ENCODE results near the gene IL15RA. TPM values are rescaled to one million over a fixed set of nuclear protein-coding genes. Genes with fewer than 3 reads are reported as not detected.
"Not testable (repeated sequence)": the region's sequence is repeated elsewhere in the genome, so short reads cannot be mapped to it uniquely, and the experiment has no call there.

Gene IL15RA
- total RNA-seq, 1 experiment from 2014 or later, result 28.6 TPM

DNA sequence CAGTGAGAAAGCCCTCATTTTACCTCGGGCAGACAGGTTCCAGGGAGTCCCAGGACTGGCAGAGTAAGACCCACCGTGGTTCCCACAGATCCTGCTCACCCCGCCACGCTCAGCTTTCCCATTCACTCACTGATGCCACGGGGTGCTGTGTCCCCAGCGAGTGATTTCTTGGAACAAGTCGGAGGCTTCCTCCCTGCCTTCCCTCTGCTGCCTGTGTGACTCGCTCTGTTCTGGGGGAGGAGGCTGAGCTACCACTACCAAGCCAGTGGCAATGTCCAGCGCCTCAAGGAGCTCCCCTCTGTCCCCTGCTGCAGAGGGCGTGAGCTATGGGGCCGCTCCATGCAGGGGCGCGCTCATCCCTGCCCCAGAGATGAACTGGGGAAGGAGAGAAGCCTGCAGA, 12.6 kb downstream of the IL15RA start:
- TF ChIP-seq CTCF (IDR thresholded peaks at IDR 0.05; ENCODE audit: unreplicated experiment), result no peak
- BruUV-seq (replicated peaks), result no TSS peak
- H3K4me3 Mint-ChIP-seq (ENCODE audit: low read depth, unreplicated experiment), result no peak overlapping the region
- no peaks in the 10 kb centered on the region for H3K27me3 Mint-ChIP-seq (ENCODE audit: unreplicated experiment)
- CTCF ChIA-PET, result no interaction called here
- H3K9me3 Mint-ChIP-seq (ENCODE audit: low read depth, unreplicated experiment), result no peaks in the 10 kb centered on the region
- peaks cover 35% of the 10 kb centered on the region for H3K36me3 Mint-ChIP-seq (ENCODE audit: insufficient read depth, unreplicated experiment)
- no peak for DNase-seq
- intact Hi-C loops (cut with micrococcal nuclease; ENCODE audit: unreplicated experiment), result no loop called here
- peaks cover 35% of the 10 kb centered on the region for H3K4me1 Mint-ChIP-seq (ENCODE audit: low read depth, unreplicated experiment)
- no peak overlapping the region for H3K27ac Mint-ChIP-seq (ENCODE audit: unreplicated experiment)

DNA sequence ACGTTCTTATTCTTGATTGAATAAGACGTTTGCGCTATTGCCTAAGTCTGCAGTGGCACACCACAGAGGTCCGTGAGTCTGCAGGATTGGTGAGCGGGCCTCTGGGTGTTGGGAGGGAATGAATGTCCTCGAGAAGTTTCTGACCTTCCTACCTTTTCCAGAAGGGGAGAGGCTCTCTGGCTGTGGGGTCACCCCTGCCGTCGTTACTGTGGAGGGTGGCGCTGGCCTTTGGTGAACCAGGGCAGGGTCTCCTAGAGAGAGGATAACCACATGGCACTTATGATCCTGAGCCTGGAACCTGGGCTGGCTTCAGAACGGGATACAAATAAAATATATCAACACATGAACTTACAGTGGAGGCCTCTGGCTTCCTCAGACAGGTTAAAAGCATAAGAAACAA, 13.8 kb downstream of the IL15RA start:
- peaks cover 32% of the 10 kb centered on the region for H3K36me3 Mint-ChIP-seq (ENCODE audit: insufficient read depth, unreplicated experiment)
- CTCF ChIA-PET, result no interaction called here
- H3K4me1 Mint-ChIP-seq (ENCODE audit: low read depth, unreplicated experiment), result peaks cover 38% of the 10 kb centered on the region
- no peaks in the 10 kb centered on the region for H3K27me3 Mint-ChIP-seq (ENCODE audit: unreplicated experiment)
- TF ChIP-seq CTCF (IDR thresholded peaks at IDR 0.05; ENCODE audit: unreplicated experiment), result no peak
- no peaks in the 10 kb centered on the region for H3K9me3 Mint-ChIP-seq (ENCODE audit: low read depth, unreplicated experiment)
- intact Hi-C loops (cut with micrococcal nuclease; ENCODE audit: unreplicated experiment), result no loop called here
- BruUV-seq (replicated peaks), result no TSS peak
- H3K27ac Mint-ChIP-seq (ENCODE audit: unreplicated experiment), result no peak overlapping the region
- H3K4me3 Mint-ChIP-seq (ENCODE audit: low read depth, unreplicated experiment), result no peak overlapping the region
- DNase-seq, result no peak

DNA sequence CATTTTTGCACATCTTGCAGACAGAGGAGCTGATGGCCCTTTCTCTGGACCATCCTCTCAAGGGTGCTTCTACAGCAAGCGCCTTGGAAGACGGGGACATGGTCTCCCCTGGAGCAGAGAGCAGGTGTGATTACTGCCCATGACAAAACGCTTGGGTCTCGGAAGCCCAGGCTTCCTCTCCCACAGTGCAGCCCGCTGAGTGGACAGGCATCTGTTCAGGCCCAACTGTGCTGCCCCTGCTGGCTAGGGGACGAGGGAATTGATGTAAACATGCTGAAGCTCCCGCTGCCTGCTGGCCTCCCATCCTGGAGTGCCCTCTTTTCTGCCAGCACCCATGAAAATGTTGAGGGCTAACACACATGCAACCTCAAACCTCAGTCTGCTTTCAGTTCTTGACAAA, 14.3 kb downstream of the IL15RA start:
- no peak overlapping the region for H3K4me3 Mint-ChIP-seq (ENCODE audit: low read depth, unreplicated experiment)
- no peaks in the 10 kb centered on the region for H3K27me3 Mint-ChIP-seq (ENCODE audit: unreplicated experiment)
- H3K4me1 Mint-ChIP-seq (ENCODE audit: low read depth, unreplicated experiment), result peaks cover 35% of the 10 kb centered on the region
- TF ChIP-seq CTCF (IDR thresholded peaks at IDR 0.05; ENCODE audit: unreplicated experiment), result no peak
- H3K36me3 Mint-ChIP-seq (ENCODE audit: insufficient read depth, unreplicated experiment), result peaks cover 30% of the 10 kb centered on the region
- BruUV-seq (replicated peaks), result no TSS peak
- intact Hi-C loops (cut with micrococcal nuclease; ENCODE audit: unreplicated experiment), result no loop called here
- CTCF ChIA-PET, result no interaction called here
- no peaks in the 10 kb centered on the region for H3K9me3 Mint-ChIP-seq (ENCODE audit: low read depth, unreplicated experiment)
- DNase-seq, result no peak
- H3K27ac Mint-ChIP-seq (ENCODE audit: unreplicated experiment), result no peak overlapping the region

- BruUV-seq (replicated peaks); H3K9me3 Mint-ChIP-seq (ENCODE audit: low read depth, unreplicated experiment); H3K27me3 Mint-ChIP-seq (ENCODE audit: unreplicated experiment); DNase-seq; H3K27ac Mint-ChIP-seq (ENCODE audit: unreplicated experiment); intact Hi-C loops (cut with micrococcal nuclease; ENCODE audit: unreplicated experiment); H3K4me3 Mint-ChIP-seq (ENCODE audit: low read depth, unreplicated experiment); CTCF ChIA-PET: not testable (repeated sequence)
- Mint-ChIP-seq H3K36me3 (ENCODE audit: insufficient read depth, unreplicated experiment) (peaks cover 27% of the 10 kb centered on the region), H3K4me1 (ENCODE audit: low read depth, unreplicated experiment) (peaks cover 32% of the 10 kb centered on the region)
Observed at GRCh38 chr10:5962358-5962940, 14.9 kb downstream of the IL15RA start.

GRCh38 chr10:5961405-5962100, 15.8 kb downstream of the IL15RA start:
- no peaks in the 10 kb centered on the region for H3K9me3 Mint-ChIP-seq (ENCODE audit: low read depth, unreplicated experiment)
- H3K27me3 Mint-ChIP-seq (ENCODE audit: unreplicated experiment), result no peaks in the 10 kb centered on the region
- no peak for TF ChIP-seq CTCF (IDR thresholded peaks at IDR 0.05; ENCODE audit: unreplicated experiment)
- CTCF ChIA-PET, result interaction anchor here (1.1 kb wide), 1 partner anchor 14 kb away, joined by 3 read pairs; no protein-coding TSS in a partner anchor
- BruUV-seq (replicated peaks), result no TSS peak
- intact Hi-C loops (cut with micrococcal nuclease; ENCODE audit: unreplicated experiment), result no loop called here
- DNase-seq, result no peak
- no peak overlapping the region for H3K4me3 Mint-ChIP-seq (ENCODE audit: low read depth, unreplicated experiment)
- peaks cover 28% of the 10 kb centered on the region for H3K4me1 Mint-ChIP-seq (ENCODE audit: low read depth, unreplicated experiment)
- no peak overlapping the region for H3K27ac Mint-ChIP-seq (ENCODE audit: unreplicated experiment)
- H3K36me3 Mint-ChIP-seq (ENCODE audit: insufficient read depth, unreplicated experiment), result peaks cover 24% of the 10 kb centered on the region

- DNase-seq; H3K27ac Mint-ChIP-seq (ENCODE audit: unreplicated experiment); intact Hi-C loops (cut with micrococcal nuclease; ENCODE audit: unreplicated experiment); H3K4me3 Mint-ChIP-seq (ENCODE audit: low read depth, unreplicated experiment); H3K9me3 Mint-ChIP-seq (ENCODE audit: low read depth, unreplicated experiment); H3K27me3 Mint-ChIP-seq (ENCODE audit: unreplicated experiment); BruUV-seq (replicated peaks): not testable (repeated sequence)
- H3K4me1 Mint-ChIP-seq (ENCODE audit: low read depth, unreplicated experiment), result peaks cover 24% of the 10 kb centered on the region
- H3K36me3 Mint-ChIP-seq (ENCODE audit: insufficient read depth, unreplicated experiment), result peaks cover 17% of the 10 kb centered on the region
- CTCF ChIA-PET, result interaction anchor here (1.1 kb wide), 1 partner anchor 13 kb away, joined by 3 read pairs; no protein-coding TSS in a partner anchor
Observed at GRCh38 chr10:5960973-5961275, 16.4 kb downstream of the IL15RA start.

Measured in Calu3 (cell line).